Panc1 (cell line): ENCODE results near the gene TENT5C. TPM values are rescaled to one million over a fixed set of nuclear protein-coding genes. Genes with fewer than 3 reads are reported as not detected.

Experiments
- ATAC-seq: fragments of 200-7000 bp; cut with Tn5 transposase; 2 replicates; pipeline ENCODE4 v1.9.1; 2020; ENCODE audit warnings: mild to moderate bottlenecking, moderate library complexity
- BruUV-seq: library from RNA; stranded (reverse); fragments of 400-500 nt; replicated peaks from 2 replicates; lab custom pipeline; 2021; lab: Mats Ljungman, UMichigan
- CTCF ChIA-PET: fragments of 300-600 bp; sonication (Branson Sonifier 250); formaldehyde crosslinking; loops from one replicate; lab custom pipeline; 2022; ENCODE audit warnings: antibody characterized with exemption; lab: Charles Lee
- POLR2A ChIA-PET: fragments of 300-600 bp; sonication (Branson Sonifier 250); formaldehyde crosslinking; loops from one replicate; lab custom pipeline; 2022; ENCODE audit warnings: antibody characterized with exemption; lab: Charles Lee
- DNase-seq: peaks from one replicate; pipeline ENCODE4 v3.0.0-alpha.2; 2010; ENCODE audit warnings: low read depth, low spot score
- H3K27ac ChIP-seq: 2 replicates; pipeline ENCODE4 v1.5.1; 2011; ENCODE audit warnings: mild to moderate bottlenecking, low read length, inconsistent platforms
- H3K27me3 ChIP-seq: fragments of 200-500 bp; sonication (Bioruptor generic); 2 replicates; pipeline ENCODE4 v1.6.0; 2014; ENCODE audit warnings: low read length, inconsistent platforms; ENCODE audit not compliant: control insufficient read depth, insufficient read depth
- H3K36me3 ChIP-seq: fragments of 200-500 bp; sonication (Bioruptor generic); 2 replicates; pipeline ENCODE4 v1.5.1; 2014; ENCODE audit warnings: inconsistent platforms, mild to moderate bottlenecking, low read length, moderate library complexity; ENCODE audit not compliant: control insufficient read depth, insufficient read depth
- H3K4me1 ChIP-seq: 2 replicates; pipeline ENCODE4 v1.5.1; 2011; ENCODE audit warnings: inconsistent platforms, mild to moderate bottlenecking, low read length, moderate library complexity; ENCODE audit not compliant: control insufficient read depth, insufficient read depth
- H3K4me3 ChIP-seq, 2 experiments: 2 replicates each; pipeline ENCODE4 v1.5.1; 2011 to 2012; ENCODE audit warnings: low read depth in 2 of 2, low read length in 2 of 2, mild to moderate bottlenecking in 2 of 2, inconsistent platforms in 1 of 2, moderate library complexity in 1 of 2
- H3K9me3 ChIP-seq: fragments of 200-500 bp; sonication (Bioruptor generic); 2 replicates; pipeline ENCODE4 v1.5.1; 2014; ENCODE audit warnings: low read depth, mild to moderate bottlenecking, inconsistent platforms, low read length, moderate library complexity; ENCODE audit not compliant: control insufficient read depth, insufficient read depth
- POLR2AphosphoS5 ChIP-seq: IDR thresholded peaks from 2 replicates; pipeline ENCODE4 v1.6.1; 2012; ENCODE audit warnings: mild to moderate bottlenecking, low read depth, low read length, moderate library complexity
- REST ChIP-seq, 2 experiments: IDR thresholded peaks; 2 replicates each; pipeline ENCODE4 v1.6.1; 2011 to 2012; ENCODE audit warnings: low read depth in 2 of 2, control low read depth in 1 of 2, low read length in 1 of 2, mild to moderate bottlenecking in 1 of 2, moderate library complexity in 1 of 2; ENCODE audit not compliant: insufficient read depth in 1 of 2
- SIN3A ChIP-seq: IDR thresholded peaks from 2 replicates; pipeline ENCODE4 v1.6.1; 2012; ENCODE audit warnings: low read depth, mild to moderate bottlenecking, low read length, moderate library complexity, borderline replicate concordance; ENCODE audit not compliant: insufficient read depth
- TCF7L2 ChIP-seq: IDR thresholded peaks from 2 replicates; pipeline ENCODE4 v1.6.1; 2011; ENCODE audit warnings: mild to moderate bottlenecking, low read depth, low read length, inconsistent platforms
- in situ Hi-C: cut with HindIII; loops from 2 replicates; pipeline ENCODE4 v1.10.0; 2016; ENCODE audit warnings: low sequenced_read_pairs, low pct_unique_long_range_greater_than_20kb
- intact Hi-C: fragments of 100-400 bp; cut with micrococcal nuclease; formaldehyde crosslinking; loops from one replicate; pipeline ENCODE4 v1.10.0; 2022; ENCODE audit not compliant: unreplicated experiment
- total RNA-seq: library from RNA; stranded (reverse); gene quantifications from one replicate; pipeline ENCODE4 v1.2.1, GENCODE V29; 2021; ENCODE audit not compliant: unreplicated experiment
- TF ChIP-seq, protein P1 (sequence below): fragments of 450-650 bp; IDR thresholded peaks from 2 replicates; pipeline ENCODE4 v1.5.1; 2017; ENCODE audit warnings: mild to moderate bottlenecking

TENT5C gene
- total RNA-seq, 1 experiment from 2014 or later, result 8.9 TPM

GRCh38 chr1:117645343-117645742, 39.5 kb downstream of the TENT5C start:
- Histone ChIP-seq H3K36me3 (no peaks in the 10 kb centered on the region), H3K4me3 (no peak overlapping the region), H3K27ac (no peak overlapping the region), H3K9me3 (no peaks in the 10 kb centered on the region), H3K27me3 (no peaks in the 10 kb centered on the region), H3K4me1 (no peaks in the 10 kb centered on the region)
- no TSS peak for BruUV-seq
- ChIA-PET POLR2A (no interaction called here), CTCF (no interaction called here)
- DNase-seq (no peak), ATAC-seq (no peak)
- TF ChIP-seq, protein P1, sequence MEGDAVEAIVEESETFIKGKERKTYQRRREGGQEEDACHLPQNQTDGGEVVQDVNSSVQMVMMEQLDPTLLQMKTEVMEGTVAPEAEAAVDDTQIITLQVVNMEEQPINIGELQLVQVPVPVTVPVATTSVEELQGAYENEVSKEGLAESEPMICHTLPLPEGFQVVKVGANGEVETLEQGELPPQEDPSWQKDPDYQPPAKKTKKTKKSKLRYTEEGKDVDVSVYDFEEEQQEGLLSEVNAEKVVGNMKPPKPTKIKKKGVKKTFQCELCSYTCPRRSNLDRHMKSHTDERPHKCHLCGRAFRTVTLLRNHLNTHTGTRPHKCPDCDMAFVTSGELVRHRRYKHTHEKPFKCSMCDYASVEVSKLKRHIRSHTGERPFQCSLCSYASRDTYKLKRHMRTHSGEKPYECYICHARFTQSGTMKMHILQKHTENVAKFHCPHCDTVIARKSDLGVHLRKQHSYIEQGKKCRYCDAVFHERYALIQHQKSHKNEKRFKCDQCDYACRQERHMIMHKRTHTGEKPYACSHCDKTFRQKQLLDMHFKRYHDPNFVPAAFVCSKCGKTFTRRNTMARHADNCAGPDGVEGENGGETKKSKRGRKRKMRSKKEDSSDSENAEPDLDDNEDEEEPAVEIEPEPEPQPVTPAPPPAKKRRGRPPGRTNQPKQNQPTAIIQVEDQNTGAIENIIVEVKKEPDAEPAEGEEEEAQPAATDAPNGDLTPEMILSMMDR, result no peak
- in situ Hi-C loops (no loop called here), intact Hi-C loops (no loop called here)

- intact Hi-C loops (no loop called here), in situ Hi-C loops (no loop called here)
- TF ChIP-seq, protein P1, result no peak
- TF ChIP-seq REST (IDR thresholded peaks at IDR 0.05; ENCODE audit: insufficient read depth in 1 of 2, low read depth in 2 of 2, low read length in 1 of 2) (no peak), POLR2AphosphoS5 (no peak), TCF7L2 (no peak), SIN3A (no peak)
- Histone ChIP-seq H3K27me3 (no peaks in the 10 kb centered on the region), H3K27ac (no peak overlapping the region), H3K9me3 (no peaks in the 10 kb centered on the region), H3K36me3 (no peaks in the 10 kb centered on the region), H3K4me1 (no peaks in the 10 kb centered on the region), H3K4me3 (no peak overlapping the region)
- ATAC-seq, result no peak
- no TSS peak for BruUV-seq
- DNase-seq, result no peak
- POLR2A ChIA-PET, result no interaction called here
- CTCF ChIA-PET, result no interaction called here
Measured at GRCh38 chr1:117646007-117646811, 40.4 kb downstream of the TENT5C start.
